Esophagus muscularis mucosa (tissue), 4 donors: Measurements from ENCODE around the gene KREMEN1.

Source experiments
- CTCF ChIP-seq, 3 experiments: fragments of 200-600 bp in 2 of 3; fragments of 450-650 bp in 1 of 3; sonication (generic) in 2 of 3; IDR thresholded peaks; one replicate each; pipeline ENCODE4 v1.5.1; 2017 to 2019; ENCODE audit warnings: antibody characterized with exemption in 3 of 3, mild to moderate bottlenecking in 2 of 3, moderate library complexity in 1 of 3
- EP300 ChIP-seq: sonication (generic); formaldehyde crosslinking; IDR thresholded peaks from one replicate; pipeline ENCODE4 v1.6.1; 2017; ENCODE audit warnings: antibody characterized with exemption
- POLR2A ChIP-seq: fragments of 450-650 bp; IDR thresholded peaks from one replicate; pipeline ENCODE4 v1.6.1; 2017; ENCODE audit warnings: antibody characterized with exemption, moderate library complexity, mild to moderate bottlenecking, low read depth
- POLR2AphosphoS5 ChIP-seq, 2 donors: sonication (generic); formaldehyde crosslinking; IDR thresholded peaks; one replicate each; pipeline ENCODE4 v1.6.1; 2017; ENCODE audit warnings: antibody characterized with exemption in 2 of 2

GRCh38 chr22:29072979-29073617 is at the start of gene KREMEN1:
- TF ChIP-seq POLR2AphosphoS5 (IDR thresholded peaks at IDR 0.05) = no peak
- no peak for TF ChIP-seq CTCF (IDR thresholded peaks at IDR 0.05)
- no peak for TF ChIP-seq POLR2A
- no peak for TF ChIP-seq EP300
